ENCODE measurements around the gene NONO. TPM values are rescaled to one million over a fixed set of nuclear protein-coding genes. Genes with fewer than 3 reads are reported as not detected.
"Not testable (repeated sequence)": the region's sequence is repeated elsewhere in the genome, so short reads cannot be mapped to it uniquely, and the experiment has no call there.

Gene NONO, protein sequence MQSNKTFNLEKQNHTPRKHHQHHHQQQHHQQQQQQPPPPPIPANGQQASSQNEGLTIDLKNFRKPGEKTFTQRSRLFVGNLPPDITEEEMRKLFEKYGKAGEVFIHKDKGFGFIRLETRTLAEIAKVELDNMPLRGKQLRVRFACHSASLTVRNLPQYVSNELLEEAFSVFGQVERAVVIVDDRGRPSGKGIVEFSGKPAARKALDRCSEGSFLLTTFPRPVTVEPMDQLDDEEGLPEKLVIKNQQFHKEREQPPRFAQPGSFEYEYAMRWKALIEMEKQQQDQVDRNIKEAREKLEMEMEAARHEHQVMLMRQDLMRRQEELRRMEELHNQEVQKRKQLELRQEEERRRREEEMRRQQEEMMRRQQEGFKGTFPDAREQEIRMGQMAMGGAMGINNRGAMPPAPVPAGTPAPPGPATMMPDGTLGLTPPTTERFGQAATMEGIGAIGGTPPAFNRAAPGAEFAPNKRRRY
- polyA plus RNA-seq (ENCODE audit: insufficient read depth in 1 of 5, insufficient read length in 5 of 5, low replicate concordance in 1 of 5): 100 to 1,000 TPM; 611 to 701 (median 664) TPM
- long read RNA-seq, donor 1, transcript NONO-202 (11 exons, 2,606 nt): minor isoform, 5 of 227 reads
- long read RNA-seq, donor 1, transcript NONO-201 (12 exons, 2,713 nt): major isoform, 97 of 227 reads
- long read RNA-seq, donor 1, partial matches to known transcripts: 122 of 227 reads
- long read RNA-seq, donor 1, other reads (novel, unspliced or antisense): 0 of 227 reads
- long read RNA-seq, donor 2, transcript NONO-203 (13 exons, 1,921 nt): minor isoform, 5 of 165 reads
- long read RNA-seq, donor 2, transcript NONO-202 (11 exons, 2,606 nt): minor isoform, 14 of 165 reads
- long read RNA-seq, donor 2, transcript NONO-201 (12 exons, 2,713 nt): major isoform, 60 of 165 reads
- long read RNA-seq, donor 2, partial matches to known transcripts: 80 of 165 reads
- long read RNA-seq, donor 2, other reads (novel, unspliced or antisense): 6 of 165 reads
- long read RNA-seq, donor 3, transcript NONO-201 (12 exons, 2,713 nt): major isoform, 54 of 150 reads
- long read RNA-seq, donor 3, partial matches to known transcripts: 90 of 150 reads
- long read RNA-seq, donor 3, other reads (novel, unspliced or antisense): 0 of 150 reads
- long read RNA-seq, donor 4, transcript NONO-201 (12 exons, 2,713 nt): major isoform, 50 of 95 reads
- long read RNA-seq, donor 4, partial matches to known transcripts: 42 of 95 reads
- long read RNA-seq, donor 4, other reads (novel, unspliced or antisense): 0 of 95 reads
- long read RNA-seq, donor 5, transcript NONO-201 (12 exons, 2,713 nt): major isoform, 84 of 223 reads
- long read RNA-seq, donor 5, transcript NONO-202 (11 exons, 2,606 nt): minor isoform, 8 of 223 reads
- long read RNA-seq, donor 5, partial matches to known transcripts: 129 of 223 reads
- long read RNA-seq, donor 5, other reads (novel, unspliced or antisense): 0 of 223 reads
- long read RNA-seq, donor 6, transcript NONO-202 (11 exons, 2,606 nt): minor isoform, 7 of 196 reads
- long read RNA-seq, donor 6, transcript NONO-201 (12 exons, 2,713 nt): major isoform, 106 of 196 reads
- long read RNA-seq, donor 6, partial matches to known transcripts: 80 of 196 reads
- long read RNA-seq, donor 6, other reads (novel, unspliced or antisense): 0 of 196 reads
- long read RNA-seq, donor 7, transcript NONO-201 (12 exons, 2,713 nt): major isoform, 57 of 80 reads
- long read RNA-seq, donor 7, partial matches to known transcripts: 20 of 80 reads
- long read RNA-seq, donor 7, other reads (novel, unspliced or antisense): 0 of 80 reads
- long read RNA-seq, donor 8, transcript NONO-201 (12 exons, 2,713 nt): major isoform, 53 of 71 reads
- long read RNA-seq, donor 8, partial matches to known transcripts: 17 of 71 reads
- long read RNA-seq, donor 8, other reads (novel, unspliced or antisense): 0 of 71 reads

DNA sequence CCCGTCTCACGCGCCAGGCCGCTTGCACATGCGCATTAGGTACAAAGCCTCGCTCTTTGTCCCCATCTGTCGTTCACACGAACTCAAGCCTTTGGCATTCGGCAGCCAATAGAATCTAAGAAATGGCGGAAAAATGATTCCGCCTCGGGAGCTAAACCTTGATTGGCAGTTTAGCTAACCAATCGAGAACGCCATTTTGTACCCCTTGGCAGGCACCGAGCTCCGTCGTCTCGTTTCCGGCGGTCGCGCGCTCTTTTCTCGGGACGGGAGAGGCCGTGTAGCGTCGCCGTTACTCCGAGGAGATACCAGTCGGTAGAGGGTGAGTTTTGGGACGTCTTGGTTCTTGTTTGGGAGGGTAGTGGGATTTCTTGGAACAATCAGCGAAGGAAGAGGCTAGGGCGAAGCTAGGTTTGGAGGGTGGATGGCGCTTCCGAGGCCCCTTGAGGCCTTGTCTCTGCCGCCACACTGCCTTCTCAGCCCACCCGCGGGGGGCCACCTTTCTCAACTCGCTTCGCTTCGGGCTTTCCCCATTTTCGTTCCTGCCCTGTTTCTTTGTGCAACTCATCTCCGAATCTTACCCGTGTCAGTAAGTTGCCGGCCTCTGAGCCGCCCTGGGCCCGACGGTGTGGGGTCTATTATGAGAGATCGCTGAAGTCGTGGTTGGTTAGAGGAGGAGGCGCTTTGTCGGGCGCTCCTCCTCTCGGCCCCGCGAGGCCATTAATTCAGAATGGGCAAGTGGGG is at the start of gene NONO:
TSS of gene NONO (plus strand) at position 233 of the 741 bp plus-strand sequence. CDS start 7,003 bp downstream, outside the sequence.
- peak; percentile 93 to 95 for DNase-seq

DNA sequence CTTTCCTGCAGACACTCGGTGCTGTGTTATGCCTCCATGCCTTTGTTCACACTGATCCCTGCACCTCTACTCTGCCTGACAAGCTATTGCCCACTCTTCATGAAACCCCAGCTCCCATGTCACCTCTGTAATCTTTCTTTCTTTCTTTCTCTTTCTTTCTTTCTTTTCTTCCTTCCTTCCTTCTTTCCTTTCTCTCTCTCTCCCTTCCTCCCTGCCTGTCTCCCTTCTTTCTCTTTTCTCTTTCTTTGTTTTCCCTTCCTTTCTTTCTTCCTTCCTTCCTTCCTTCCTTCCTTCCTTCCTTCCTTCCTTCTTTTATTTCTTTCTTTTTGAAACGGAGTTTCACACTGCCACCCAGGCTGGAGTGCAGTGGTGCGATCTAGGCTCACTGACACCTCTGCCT is 48.0 kb upstream of the NONO start:
- DNase-seq: no peak

DNA sequence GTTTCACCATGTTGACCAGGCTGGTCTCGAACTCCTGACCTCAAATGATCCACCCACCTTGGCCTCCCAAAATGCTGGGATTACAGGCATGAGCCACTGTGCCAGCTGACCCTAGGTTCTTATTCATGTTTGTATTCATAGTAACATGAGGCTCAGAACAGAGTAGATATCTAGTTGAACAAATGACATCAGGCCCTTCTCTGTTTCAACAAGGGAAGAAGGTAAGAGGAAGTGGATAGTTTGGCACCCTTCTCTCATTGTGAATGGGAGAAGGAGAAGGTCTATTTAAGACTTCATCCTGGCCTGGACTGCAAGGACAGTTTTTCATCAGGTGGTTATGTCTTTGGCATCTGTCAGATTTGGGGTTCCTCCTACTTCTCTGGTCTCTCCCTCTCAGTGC is 46.6 kb upstream of the NONO start:
- no peak for DNase-seq

DNA sequence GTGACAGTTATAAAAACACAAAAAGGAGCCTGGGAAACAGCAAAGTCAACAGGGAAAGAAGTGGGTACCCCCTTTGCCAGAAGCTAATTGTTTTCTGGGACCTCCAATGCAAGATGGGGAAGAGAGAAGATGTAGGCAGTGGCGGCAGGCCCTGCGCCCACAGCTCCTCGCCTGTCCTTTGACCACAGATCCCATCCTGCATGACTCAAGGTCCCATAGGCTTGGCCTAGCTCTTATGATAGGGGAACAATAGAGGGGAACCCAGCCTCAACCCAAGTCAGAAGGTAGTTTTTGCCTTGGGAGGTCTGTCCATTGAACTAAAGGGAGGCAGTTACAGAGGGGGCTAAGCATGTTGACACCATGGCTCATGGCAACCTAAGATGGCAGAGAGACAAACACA is 43.7 kb upstream of the NONO start:
- no peak for DNase-seq

DNA sequence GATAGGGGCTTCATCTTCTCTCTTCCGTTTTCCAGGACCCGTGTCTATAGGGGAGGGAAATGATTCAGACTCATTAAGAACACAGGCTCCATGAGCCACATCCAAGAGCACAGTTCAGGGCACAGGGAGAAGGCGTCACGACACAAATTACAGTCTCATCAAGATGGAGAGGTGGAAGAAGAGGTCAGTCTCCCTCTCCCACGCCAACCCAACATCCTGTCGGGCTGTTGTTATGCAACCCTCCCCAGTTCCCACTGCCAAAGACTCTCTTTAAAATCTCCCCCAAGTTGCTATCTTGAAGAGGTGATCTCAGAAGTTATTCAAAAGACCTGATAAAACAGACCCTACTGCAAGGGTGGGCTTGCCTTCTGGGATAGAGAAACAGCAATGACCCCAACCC is 42.1 kb upstream of the NONO start:
- DNase-seq: no peak

DNA sequence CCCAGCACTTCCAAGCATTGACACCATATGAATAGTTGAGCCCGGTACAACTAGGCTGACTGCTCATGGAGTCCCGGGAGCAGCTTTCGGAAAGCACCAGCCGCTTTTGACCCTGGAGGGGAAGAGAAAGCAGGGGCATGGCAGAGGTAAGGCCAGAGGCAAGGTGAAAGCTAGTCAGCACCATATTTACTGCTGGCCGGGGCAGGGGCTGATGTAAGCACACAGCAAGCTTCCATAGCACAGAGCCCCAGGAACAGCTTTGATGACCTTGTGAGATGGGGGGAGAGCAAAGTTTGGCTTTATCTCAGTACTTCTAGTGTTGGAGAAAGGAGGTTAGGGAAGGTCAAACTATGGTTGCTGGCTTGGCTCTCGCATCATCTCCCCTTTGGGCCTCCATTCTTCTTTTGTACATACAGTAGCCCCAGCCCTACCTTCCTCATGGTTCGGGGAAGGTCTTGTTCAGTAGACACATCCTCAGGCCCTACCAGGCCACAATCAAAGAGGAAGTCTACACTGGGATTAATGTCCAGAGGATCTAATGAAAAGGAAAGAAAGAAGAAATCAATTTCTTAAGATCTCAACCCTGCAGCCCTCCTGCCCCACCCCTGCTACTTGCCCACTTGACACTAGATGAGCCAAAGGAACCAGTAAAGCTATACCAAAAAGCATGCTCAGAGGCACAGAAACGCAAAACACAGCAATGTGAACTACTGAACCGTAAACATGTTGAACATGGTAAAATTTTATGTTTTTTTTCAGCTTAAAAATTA is 38.9 kb upstream of the NONO start:
- no peak for DNase-seq

DNA sequence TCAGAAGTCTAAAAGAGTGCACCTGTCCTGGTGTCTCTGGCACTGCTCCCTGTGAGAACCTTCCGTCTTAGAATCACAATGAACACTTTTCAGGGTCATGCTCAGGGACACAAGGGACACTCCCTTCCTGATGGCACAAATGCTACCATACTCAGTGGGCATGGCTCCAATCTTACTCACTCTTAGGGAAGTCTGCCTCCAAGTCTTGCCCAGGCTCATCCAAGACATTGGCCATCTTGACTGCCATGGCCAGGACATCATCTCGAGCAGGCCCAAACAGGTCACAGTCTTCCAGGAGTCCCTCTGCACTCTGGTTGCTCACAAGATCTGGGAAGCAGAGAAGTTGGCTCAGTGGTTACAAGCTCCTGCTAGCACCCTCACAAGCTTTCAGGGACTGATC is 38.3 kb upstream of the NONO start:
- DNase-seq: no peak

DNA sequence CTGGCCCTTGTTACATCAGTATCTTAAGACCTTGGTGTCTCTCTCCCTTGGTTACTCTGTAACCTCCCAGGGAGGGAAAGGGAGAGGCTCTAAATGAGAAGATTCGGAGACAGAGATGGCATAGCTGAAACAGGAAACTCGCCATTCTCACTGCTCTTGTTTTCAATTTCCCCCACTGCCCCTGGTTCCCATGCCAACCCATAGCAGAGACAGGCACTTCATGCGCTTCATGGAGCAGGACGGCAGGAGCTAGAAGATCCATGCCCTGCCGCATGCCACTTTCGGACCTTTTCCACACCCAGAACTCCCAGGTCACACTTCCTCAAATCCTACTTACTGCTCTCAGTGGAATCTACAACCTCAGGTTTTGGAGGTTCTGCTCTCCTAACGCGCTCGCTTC is 32.6 kb upstream of the NONO start:
- DNase-seq: no peak

DNA sequence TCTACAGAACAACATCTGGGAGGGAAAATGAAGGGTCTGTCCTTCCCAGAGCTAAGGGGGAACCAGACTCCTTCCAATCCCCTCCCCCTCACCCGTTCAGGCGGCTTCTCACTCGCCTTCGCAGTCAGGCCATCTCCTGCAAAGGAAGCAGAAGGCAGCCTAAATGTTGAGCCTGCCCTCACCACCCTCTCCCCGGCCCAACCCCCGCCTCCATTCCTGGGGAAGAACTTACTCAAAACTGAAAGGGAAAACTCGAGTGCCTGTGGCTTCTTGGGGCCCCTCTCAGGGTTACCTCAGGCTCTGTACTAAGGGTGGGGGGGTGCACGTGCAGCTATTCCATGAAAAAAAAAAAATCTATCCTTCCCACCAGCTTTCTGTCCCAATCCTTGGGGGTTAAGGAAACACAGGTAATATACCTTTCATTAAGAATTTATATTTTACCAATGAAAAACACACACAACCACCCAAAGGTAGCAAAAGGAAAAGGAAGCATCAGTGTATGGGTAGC is 31.9 kb upstream of the NONO start:
- no peak for DNase-seq

DNA sequence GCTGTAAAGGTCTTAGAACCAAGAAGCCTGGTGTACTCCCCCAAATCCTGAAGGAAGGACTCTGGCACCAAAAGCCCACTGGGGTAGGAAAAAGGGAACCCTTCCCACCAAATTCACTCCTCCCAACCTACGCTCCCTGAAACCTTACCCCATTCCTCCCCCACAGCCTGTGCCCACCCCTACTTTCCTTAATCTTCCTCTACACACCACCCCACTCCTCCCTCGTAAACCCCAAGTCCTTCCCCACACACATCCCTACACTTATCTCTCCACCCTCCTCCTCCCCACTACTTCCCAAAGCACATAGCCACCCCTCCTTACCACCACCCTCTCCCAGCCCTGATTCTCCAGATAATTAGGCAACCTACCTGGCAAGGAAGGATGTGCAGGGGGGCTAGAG is 31.2 kb upstream of the NONO start:
- no peak for DNase-seq

DNA sequence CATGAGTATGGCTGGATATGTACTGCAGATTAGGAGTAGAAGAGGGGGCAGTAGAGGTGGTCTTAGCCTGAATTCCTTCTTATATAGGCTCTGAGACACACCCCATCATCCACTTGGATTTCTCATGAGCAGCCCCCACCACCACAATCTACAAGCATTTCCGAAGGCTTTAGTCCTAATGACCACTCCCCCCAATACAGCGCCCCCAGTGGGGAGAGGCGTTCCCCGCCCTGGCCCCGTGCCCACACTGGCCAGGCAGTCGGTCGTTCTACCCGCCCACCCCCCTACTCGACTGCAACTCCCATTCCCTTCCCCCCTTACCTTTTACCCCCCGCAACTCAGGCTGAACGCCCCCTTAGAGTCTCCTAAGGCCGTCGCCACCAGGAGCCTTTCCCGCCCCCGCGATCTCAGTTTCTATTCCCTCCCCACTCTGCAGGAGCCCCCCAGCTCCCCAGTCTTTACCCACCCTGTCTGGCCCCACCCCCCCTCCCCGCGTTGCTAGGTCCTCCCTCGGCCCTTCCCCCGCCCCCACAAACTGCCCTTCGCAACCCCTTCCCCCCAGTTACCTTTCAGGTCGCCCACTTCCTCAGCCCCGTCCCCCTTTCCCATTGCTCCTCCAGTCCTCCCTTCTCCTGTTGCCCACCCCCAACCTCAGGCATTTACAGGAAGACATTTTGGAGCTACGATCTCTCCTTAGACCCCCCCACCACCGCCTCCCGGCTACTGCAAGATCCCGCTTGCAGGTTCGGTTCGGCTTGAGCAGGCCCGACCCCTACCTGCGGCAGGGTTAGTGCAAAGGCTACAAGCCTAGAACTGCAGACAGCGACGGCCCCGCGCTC is 30.0 kb upstream of the NONO start:
- peak; percentile 31 to 45 for DNase-seq

DNA sequence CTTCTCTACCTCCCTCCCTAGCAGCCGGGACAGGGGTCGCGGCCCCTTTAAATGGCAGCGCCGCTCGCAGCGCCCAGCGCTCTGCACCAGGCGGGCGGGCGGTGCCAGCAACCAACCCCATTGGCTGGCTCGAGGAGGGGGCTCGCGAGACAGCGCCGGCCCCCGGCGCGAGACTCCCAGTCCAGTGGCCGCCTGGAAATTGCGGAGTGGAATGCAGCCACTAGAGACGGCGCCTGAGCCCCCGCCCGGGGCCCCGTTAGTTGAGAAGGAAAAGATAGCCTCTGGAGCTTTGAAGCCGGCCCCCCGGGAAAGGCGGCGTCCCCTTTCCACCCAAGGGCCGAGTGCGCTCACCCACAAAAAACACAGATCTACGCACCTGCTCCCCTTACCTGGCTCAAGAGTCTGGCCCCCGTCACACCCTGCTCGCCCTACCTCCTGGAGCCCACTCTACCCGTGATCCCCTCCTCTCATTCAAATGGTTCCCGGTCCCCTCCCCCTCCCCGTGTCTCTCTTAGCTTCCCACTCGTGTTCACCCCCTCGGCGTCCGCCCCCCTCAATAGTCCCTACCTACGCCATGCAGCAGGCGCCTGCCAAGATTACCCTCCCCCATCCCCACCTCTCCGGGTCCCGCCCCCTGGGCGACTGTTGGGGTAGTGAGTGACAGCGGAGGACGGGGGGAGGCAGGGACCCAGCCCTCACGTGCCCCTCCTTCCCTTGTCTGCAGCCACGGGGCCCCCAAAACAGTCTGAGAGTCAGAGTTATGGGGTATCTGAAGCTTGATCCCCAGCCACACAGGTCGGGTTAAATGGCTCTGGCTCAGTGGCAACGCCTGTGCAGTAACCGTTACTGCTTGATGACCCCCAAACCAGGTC is 29.1 kb upstream of the NONO start, which contains the start of gene ZMYM3:
TSS of gene ZMYM3 (minus strand) at position 49 of the 872 bp plus-strand sequence. CDS start 885 bp downstream, outside the sequence.
- DNase-seq: peak; percentile 83

DNA sequence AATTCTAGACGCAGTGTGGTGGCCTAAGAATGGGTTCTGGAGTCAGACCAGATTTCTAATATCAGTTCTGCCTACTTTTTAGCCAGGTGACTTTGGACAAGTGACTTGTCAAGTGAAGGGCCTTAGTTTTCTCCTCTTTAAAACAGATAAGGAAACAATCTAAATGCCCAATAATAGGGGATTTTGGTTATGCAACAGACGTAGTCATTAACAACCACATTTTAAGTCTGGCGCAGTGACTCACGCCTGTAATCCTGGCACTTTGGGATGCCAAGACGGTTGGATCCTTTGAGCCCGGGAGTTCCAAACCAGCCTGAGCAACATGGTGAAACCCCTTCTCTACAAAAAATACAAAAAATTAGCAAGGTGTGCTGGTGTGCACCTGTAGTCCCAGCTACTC is 27.4 kb upstream of the NONO start:
- DNase-seq: no peak

DNA sequence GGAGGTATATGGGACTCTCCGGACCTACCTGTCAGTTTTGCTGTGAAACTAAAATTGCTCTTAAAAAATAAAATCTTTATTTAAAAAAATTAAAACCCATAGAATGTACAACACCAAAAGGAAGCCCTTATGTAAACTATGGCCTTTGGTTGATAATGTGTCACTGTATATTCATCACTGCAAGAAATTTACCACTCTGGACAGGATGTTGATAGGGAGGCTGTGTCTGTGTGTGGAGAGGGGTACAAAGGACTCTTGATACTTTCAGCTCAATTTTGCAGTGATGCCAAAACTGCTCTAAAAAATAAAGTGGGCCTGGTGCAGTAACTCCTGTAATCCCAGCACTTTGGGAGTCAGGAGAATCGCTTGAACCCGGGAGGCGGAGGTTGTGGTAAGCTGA is 26.6 kb upstream of the NONO start:
- no peak for DNase-seq

DNA sequence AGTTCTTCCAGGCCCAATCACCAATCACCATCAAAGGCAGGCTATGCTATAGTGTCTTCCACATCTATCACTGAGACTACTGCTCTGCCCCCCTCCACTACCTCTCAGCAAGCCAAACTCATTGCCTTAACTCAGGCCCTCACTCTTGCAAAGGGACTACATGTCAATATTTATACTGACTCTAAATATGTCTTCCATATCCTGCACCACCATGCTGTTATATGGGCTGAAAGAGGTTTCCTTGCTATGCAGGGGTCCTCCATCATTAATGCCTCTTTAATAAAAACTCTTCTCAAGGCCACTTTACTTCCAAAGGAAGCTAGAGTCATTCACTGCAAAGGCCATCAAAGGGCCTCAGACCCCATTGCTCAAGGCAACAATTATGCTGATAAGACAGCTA is 14.8 kb upstream of the NONO start:
- not testable (repeated sequence) for DNase-seq

DNA sequence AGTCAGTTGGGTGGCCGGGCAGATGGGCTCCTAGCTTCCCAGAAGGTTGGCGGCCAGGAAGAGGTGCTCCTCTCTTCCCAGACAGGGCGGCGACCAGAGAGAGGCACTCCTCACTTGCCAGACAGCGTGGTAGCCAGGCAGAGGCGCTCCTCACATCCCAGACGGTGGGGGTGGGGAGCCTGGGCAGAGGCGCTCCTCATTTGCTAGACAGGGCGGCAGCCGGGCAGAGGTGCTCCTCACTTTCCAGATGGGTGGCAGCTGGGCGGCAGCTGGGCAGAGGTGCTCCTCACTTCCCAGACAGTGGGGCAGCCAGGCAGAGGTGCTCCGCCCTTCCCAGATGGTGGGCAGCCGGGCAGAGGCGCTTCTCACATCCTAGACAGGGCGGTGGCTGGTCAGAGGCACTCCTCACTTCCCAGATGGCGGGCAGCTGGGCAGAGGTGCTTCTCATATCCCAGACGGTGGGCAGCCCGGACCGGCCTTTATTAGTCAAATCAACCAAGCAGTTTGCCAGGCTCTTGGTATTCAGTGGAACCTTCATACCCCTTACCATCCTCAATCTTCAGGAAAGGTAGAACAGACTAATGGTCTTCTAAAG is 13.5 kb upstream of the NONO start:
- DNase-seq: no peak

Measured in right lung (tissue), 10 donors.